GM12892 (cell line): Measurements from ENCODE around the gene NLRC3.

Source experiments
- POLR2A ChIP-seq: IDR thresholded peaks from 2 replicates; pipeline ENCODE4 v1.6.1; 2011; ENCODE audit warnings: low read depth, low read length, control low read depth
- POLR2AphosphoS5 ChIP-seq: IDR thresholded peaks from 2 replicates; pipeline ENCODE4 v1.6.1; 2011; ENCODE audit warnings: low read depth, low read length, control low read depth
- TAF1 ChIP-seq: IDR thresholded peaks from 2 replicates; pipeline ENCODE4 v1.6.1; 2011; ENCODE audit warnings: low read depth, mild to moderate bottlenecking, control low read depth, low read length, borderline replicate concordance

- TF ChIP-seq POLR2A (no peak), TAF1 (no peak), POLR2AphosphoS5 (no peak)
Observed at GRCh38 chr16:3508736-3509135, 68.5 kb downstream of the NLRC3 start.
